ENCODE data around the gene KLF16.
"Not testable (repeated sequence)": the region's sequence is repeated elsewhere in the genome, so short reads cannot be mapped to it uniquely, and the experiment has no call there.

The KLF16 gene

GRCh38 chr19:1883784-1884183 is 20.4 kb upstream of the KLF16 start:
- DNase-seq = no peak

GRCh38 chr19:1882786-1883692 is 19.7 kb upstream of the KLF16 start:
- DNase-seq = no peak

- DNase-seq = peak; percentile 47
Observed at GRCh38 chr19:1882089-1882785, 18.9 kb upstream of the KLF16 start.

- not testable (repeated sequence) for DNase-seq
Observed at GRCh38 chr19:1881393-1882088, 18.2 kb upstream of the KLF16 start.

GRCh38 chr19:1880611-1881392 is 17.4 kb upstream of the KLF16 start:
- no peak for DNase-seq

GRCh38 chr19:1879982-1880381 is 16.6 kb upstream of the KLF16 start:
- not testable (repeated sequence) for DNase-seq

GRCh38 chr19:1878583-1878982 is 15.2 kb upstream of the KLF16 start:
- not testable (repeated sequence) for DNase-seq

GRCh38 chr19:1877280-1877660 is 13.9 kb upstream of the KLF16 start:
- DNase-seq = not testable (repeated sequence)

- not testable (repeated sequence) for DNase-seq
Observed at GRCh38 chr19:1876496-1877279, 13.3 kb upstream of the KLF16 start.

- DNase-seq = peak; percentile 71
Observed at GRCh38 chr19:1875646-1876495, 12.5 kb upstream of the KLF16 start.

- DNase-seq = not testable (repeated sequence)
Observed at GRCh38 chr19:1875265-1875645, 11.9 kb upstream of the KLF16 start.

- DNase-seq = no peak
Observed at GRCh38 chr19:1874554-1875185, 11.3 kb upstream of the KLF16 start.

- DNase-seq = no peak
Observed at GRCh38 chr19:1873524-1874473, 10.4 kb upstream of the KLF16 start.

- no peak for DNase-seq
Observed at GRCh38 chr19:1872807-1873523, 9.6 kb upstream of the KLF16 start.

- no peak for DNase-seq
Observed at GRCh38 chr19:1871630-1872029, 8.3 kb upstream of the KLF16 start.

- DNase-seq = no peak
Observed at GRCh38 chr19:1871140-1871597, 7.8 kb upstream of the KLF16 start.

GRCh38 chr19:1868971-1869370 is 5.6 kb upstream of the KLF16 start:
- DNase-seq = no peak

GRCh38 chr19:1867349-1867724 is 4.0 kb upstream of the KLF16 start:
- no peak for DNase-seq
